ENCODE measurements around the gene HIP1.
"Not testable (repeated sequence)": the region's sequence is repeated elsewhere in the genome, so short reads cannot be mapped to it uniquely, and the experiment has no call there.

HIP1 gene

GRCh38 chr7:75688200-75689136, 50.3 kb downstream of the HIP1 start:
- no peak overlapping the region for H3K4me3 ChIP-seq (ENCODE audit: low read depth, low read length)
- TF ChIP-seq CTCF (IDR thresholded peaks at IDR 0.05; ENCODE audit: low read depth, low read length), result no peak

- TF ChIP-seq CTCF (IDR thresholded peaks at IDR 0.05; ENCODE audit: low read depth, low read length), result no peak
- H3K4me3 ChIP-seq (ENCODE audit: low read depth, low read length), result no peak overlapping the region
Observed at GRCh38 chr7:75687246-75688088, 51.3 kb downstream of the HIP1 start.

DNA sequence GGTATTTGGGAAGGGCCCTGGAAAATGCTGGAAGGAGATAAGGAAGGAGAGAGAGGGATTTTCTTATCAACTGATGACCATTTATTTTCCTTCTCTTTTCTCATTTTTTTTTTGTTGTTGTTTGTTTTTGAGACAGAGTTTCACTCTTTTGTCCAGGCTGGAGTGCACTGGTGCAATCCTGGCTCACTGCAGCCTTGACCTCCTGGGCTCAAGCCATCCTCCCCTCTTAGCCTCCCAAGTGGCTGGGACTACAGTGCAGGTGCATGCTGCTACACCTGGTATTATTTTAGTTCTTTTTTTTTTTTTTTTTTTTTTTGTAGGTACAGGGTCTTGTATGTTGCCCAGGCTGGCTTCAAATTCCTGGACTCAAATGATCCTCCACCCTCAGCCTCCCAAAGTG, 52.2 kb downstream of the HIP1 start:
- H3K4me3 ChIP-seq (ENCODE audit: low read depth, low read length), result no peak overlapping the region
- TF ChIP-seq CTCF (IDR thresholded peaks at IDR 0.05; ENCODE audit: low read depth, low read length), result no peak

GRCh38 chr7:75682052-75682451, 56.7 kb downstream of the HIP1 start:
- not testable (repeated sequence) for H3K4me3 ChIP-seq (ENCODE audit: low read depth, low read length)

DNA sequence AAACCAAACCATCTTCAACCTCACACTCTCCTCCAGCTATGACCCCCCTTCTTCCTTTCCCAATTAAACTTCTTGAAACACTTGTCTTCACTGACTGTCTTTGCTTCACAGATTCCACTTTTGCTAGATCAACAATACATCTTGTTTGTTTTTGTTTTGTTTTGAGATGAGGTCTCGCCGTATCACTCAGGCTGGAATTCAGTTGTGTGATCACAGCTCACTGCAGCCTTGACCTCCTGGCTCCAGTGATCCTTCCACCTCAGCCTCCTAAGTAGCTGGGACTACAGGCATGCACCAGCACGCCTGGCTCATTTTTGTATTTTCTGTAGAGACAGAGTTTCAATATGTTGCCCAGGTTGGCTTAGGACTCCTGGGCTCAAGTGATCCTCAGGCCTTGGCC, 59.7 kb downstream of the HIP1 start:
- H3K4me3 ChIP-seq (ENCODE audit: low read depth, low read length), result no peak overlapping the region
- no peak for TF ChIP-seq CTCF (IDR thresholded peaks at IDR 0.05; ENCODE audit: low read depth, low read length)

- no peak for TF ChIP-seq CTCF (IDR thresholded peaks at IDR 0.05; ENCODE audit: low read depth, low read length)
Observed at GRCh38 chr7:75669579-75669978, 69.2 kb downstream of the HIP1 start.

DNA sequence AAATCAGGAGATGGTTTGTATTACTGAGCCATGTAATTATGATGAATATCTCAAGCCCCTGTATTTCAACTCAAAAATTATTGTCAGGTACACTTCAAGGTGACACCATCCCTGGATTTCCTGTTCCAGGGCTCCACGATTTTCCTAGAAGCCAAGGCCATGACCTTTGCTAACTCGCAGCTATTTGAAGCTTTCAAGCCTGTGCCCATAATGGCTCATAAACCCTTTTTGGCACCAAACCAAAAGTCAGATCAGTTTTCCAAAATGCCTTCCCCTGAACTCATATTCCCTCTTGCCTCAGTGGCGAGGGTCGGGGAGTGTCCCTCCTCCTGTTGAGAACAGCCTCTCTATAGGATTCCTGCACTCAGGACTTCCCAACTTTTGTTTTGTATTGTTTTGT, 70.8 kb downstream of the HIP1 start:
- no peak overlapping the region for H3K4me3 ChIP-seq (ENCODE audit: low read depth, low read length)
- TF ChIP-seq CTCF (IDR thresholded peaks at IDR 0.05; ENCODE audit: low read depth, low read length), result no peak

More at GRCh38 chr7:75669579-75669978, 69.2 kb downstream of the HIP1 start:
- H3K4me3 ChIP-seq (ENCODE audit: low read depth, low read length), result no peak overlapping the region
